HG03457 (cell line): ENCODE data around the gene SET.
"Not testable (repeated sequence)": the region's sequence is repeated elsewhere in the genome, so short reads cannot be mapped to it uniquely, and the experiment has no call there.

Experiments
- ATAC-seq: cut with Tn5 transposase; IDR thresholded peaks from one replicate; pipeline ENCODE4 v1.9.1; 2021; ENCODE audit warnings: moderate number of reproducible peaks; ENCODE audit not compliant: unreplicated experiment

Gene SET

DNA sequence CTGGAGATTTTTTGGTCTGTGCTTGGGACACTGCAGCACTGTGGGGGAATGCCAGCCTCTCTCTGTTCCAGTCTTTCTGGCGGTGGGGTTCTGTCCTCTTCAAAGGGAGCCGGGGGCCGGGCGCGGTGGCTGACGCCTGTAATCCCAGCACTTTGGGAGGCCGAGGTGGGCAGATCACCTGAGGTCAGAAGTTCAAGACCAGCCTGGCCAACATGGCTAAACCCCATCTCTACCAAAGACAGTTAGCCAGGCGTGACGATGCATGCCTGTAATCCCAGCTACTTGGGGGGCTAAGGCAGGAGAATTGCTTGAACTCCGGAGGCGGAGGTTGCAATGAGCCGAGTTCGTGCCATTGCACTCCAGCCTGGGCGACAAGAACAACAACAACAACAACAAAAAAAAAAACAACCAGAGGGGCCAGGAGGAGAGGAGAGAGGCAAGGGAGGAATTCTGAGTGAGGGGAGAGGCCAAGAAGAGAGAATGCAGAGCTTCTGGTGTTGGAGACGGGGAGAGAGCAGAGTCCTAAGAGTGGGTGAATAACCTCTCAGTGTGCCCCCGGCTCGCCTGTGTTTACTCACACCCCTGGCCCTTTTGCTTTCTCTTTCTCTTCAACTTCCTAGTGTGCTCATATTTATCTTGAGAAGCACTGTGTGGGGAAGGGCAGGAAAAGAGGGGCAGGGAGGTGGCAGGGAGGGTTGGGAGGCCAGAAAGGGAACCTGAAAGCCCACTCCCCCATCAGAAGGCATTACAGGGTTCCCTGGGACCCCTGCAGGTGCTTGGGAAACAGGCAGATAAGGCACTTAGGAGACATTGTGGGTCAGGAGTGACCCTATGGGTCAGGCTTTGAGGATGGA lies 3.2 kb upstream of the SET start:
- ATAC-seq, result no peak

- ATAC-seq, result no peak
Measured at GRCh38 chr9:128687453-128687852, 1.6 kb upstream of the SET start.

DNA sequence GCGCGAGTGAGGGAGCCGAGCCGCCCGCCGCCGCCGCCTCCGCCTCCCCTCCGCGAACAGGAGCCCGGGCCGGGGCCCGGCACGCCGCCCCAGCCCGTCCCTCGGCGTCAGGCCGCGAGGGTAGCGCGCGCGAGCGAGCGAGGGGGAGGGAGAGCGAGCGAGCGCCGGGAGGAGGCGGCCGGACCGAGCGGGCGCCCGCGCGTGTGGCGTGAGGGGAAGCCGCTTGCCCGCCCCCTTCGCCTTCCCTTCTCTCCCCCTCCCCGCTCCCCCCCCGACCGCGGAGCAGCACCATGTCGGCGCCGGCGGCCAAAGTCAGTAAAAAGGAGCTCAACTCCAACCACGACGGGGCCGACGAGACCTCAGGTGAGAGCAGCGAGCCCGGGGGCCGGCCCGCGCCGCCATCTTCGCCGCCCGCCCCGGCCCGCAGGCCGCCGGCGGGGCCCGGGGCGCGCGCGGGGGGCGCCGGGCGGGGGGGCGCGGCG lies 312 bp downstream of the SET start:
- ATAC-seq, result no peak

DNA sequence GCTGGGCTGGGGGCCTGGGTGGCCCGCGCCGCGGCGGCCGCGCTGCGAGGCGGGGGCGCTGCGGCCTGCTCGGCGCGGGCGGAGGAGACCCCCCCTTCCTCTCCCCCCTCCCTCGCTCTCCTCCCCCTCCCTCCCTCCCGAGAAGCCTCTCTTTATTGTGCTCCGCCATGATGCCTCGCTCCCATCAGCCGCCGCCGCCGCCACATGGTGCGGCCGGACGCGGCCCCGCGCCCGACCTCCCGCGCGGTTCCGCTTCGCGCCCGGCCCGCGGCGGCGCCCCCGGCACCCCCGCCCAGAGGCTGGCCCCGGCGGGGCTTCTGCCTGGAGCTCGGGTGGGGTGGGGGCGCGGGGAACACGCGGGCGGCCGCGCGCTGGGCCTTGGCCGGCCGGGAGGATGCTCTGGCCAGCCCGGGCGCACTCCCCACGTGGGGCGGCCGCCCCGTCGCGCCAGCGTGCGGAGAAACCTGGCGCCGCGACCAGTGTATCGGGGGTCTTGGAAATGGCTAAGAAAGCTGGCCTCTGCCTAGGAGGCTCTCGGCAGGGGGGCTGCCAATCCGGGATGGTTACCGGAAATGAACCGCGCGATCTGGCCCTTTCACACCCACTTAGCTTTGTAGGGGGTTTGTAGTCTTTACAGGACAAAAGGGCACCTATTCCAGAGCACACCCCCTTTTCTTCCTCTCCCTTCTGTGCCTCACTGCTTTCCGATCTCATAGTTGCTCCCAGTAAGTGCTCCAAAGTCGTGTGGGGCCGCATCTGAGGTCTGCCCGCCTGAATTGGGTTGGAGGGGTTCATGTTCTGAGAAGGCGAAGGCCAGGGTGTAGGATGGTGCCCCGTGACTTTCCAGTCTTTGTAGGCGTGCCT lies 1.0 kb downstream of the SET start:
- no peak for ATAC-seq

DNA sequence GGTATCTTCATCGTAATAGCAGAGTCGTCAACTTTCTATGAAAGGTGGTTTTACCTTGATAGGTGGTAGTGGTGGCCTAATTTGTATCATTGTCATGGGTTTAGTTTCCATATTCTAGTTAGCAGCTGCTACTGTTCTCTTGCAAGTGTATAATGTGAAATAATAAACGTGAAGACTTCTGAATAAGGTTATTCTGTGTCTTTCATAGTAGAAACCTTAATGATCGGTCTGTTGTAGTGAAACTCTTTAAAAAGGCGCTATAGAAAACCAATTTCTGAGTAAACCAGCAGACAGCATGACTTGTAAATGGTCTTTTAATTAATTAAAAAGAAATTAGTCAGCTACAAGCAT lies 1.6 kb downstream of the SET start:
- ATAC-seq, result no peak

DNA sequence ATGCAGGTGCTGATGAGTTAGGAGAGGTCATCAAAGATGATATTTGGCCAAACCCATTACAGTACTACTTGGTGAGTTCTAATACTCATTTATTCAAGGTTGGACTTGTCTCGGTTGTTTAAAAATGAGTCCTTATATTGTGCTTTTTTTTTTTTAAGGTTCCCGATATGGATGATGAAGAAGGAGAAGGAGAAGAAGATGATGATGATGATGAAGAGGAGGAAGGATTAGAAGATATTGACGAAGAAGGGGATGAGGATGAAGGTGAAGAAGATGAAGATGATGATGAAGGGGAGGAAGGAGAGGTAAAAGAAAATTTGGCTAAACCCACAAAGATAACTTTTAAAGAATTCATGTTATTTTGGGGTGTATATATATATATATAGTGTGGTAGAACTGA lies 4.7 kb downstream of the SET start:
- ATAC-seq, result not testable (repeated sequence)

GRCh38 chr9:128694344-128694743 lies 5.3 kb downstream of the SET start:
- no peak for ATAC-seq

DNA sequence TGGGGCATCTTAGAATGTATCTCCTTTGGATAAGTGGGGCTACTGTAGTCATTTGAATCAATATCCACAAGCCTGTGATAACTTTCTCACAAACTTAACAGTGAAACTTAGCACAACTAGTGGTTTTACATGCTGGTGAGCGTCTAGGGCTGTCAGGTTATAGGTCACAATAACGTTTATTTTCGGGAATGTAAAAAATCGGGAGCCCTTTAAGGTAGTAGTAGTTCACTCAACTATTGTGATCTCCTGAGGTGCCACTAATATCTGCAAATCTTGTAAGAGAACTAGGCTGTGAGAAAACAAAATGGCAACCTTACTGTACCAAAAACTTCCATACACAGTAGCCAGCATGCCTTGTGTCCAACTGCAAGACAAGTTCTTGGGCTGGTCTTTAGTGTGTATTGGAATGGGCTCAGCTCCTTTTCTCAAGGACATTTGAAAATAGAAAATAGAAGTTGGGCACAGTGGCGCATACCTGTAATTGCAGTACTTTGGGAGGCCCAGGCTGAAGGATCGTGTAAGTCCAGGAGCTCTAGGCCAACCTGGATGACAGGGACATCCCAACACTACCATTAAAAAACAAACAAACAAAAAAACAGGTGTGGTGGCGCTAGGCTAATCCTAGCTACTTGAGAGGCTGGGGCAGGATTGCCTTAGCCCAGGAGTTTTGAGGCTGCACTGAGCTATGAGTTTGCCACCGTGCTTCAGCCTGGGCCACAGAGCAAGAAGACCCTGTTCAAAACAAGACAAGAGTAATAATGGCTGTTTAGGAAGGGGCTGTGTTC lies 8.1 kb downstream of the SET start:
- no peak for ATAC-seq

- ATAC-seq, result not testable (repeated sequence)
Measured at GRCh38 chr9:128699096-128699795, 10.2 kb downstream of the SET start.

DNA sequence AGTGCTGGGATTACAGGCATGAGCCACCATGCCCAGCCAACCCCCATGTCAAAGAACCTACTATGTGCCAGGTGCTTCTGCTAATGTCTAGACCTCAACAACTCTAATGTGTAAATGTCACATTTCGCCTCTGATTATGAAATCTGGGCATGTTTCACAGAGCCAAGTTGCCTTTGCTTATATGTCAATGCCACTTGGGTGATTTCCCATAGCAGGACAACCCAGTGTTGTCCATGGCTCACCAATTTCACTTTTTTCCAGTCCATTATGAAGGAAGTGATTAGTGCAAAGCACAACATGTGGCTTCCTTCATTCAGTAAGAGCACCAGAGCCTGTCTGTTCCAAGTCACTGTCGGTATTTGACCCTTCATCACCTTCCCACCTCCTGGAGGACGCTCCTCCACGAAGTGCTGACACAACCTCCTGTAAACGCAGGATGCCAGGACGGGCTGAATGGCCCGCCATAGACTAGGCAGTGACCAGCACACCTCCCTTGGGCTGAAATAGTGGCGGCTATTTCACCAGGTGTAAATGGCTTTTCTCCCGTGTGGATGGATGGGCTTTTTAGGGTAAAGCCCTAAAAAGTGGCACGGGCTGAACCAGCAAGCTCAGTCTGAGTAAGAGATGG lies 12.3 kb downstream of the SET start:
- no peak for ATAC-seq

- ATAC-seq, result peak; percentile 56
Measured at GRCh38 chr9:128702445-128702948, 13.5 kb downstream of the SET start, which contains the start of gene PKN3. TSS of gene PKN3 (plus strand) at chr9:128702503. CDS start at chr9:128702916, 413 bp downstream.

DNA sequence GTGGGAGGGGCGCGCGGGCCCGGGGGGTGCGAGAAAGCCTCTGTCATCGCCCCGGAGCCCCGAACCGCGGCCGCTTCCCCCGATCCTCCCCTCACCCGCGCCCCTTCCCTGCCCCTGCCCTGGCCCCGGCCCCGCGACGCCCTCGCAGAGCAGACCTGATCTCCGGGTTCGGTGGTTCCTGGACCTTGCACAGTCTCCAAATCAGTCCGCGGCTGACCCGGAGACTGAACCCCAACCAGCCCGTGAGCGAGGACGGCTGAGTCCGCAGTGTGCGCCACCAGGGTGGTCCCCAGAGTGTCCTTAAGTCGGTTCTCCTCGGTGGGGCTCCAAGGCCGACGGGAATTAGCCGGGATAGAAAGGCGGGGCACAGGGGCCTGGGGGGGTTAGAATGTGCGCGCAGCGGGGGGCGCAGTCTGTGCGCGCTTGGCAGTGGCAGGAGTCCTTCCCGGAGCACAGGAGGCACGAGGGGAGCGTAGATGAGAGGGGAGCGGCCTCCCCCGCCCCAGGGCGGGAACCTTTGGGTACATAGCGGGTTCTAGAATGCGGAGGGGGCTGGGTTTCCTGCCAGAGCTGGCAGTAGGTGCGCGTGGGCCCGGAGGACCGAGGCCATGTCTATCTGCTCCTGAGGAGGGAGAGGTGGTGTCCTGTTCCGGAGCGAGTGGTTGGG lies 14.1 kb downstream of the SET start:
- ATAC-seq, result no peak

- ATAC-seq, result no peak
Measured at GRCh38 chr9:128703616-128704355, 14.8 kb downstream of the SET start.

DNA sequence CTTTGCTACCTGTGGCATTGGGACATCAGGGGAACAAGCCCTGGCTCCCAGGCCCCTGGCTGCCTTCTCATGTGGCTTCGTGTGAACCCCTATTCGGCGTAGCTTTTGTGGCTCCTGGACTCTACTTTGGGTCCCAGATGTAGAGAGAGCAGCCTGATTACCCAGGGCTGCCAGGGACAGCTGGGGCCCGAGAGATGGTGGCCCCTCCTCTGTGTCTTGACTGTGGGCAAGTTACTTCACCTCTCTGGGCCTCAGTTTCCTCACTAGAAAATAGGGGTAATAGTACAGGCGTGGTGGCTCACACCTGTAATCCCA lies 15.3 kb downstream of the SET start:
- ATAC-seq, result no peak

- ATAC-seq, result no peak
Measured at GRCh38 chr9:128705051-128705965, 16.3 kb downstream of the SET start.

- no peak for ATAC-seq
Measured at GRCh38 chr9:128706045-128706444, 17.0 kb downstream of the SET start.

GRCh38 chr9:128706671-128707381 lies 17.8 kb downstream of the SET start:
- ATAC-seq, result no peak
